HG02571 (cell line): Measurements from ENCODE around the gene DOK7.

Experiments
- ATAC-seq: cut with Tn5 transposase; IDR thresholded peaks from one replicate; pipeline ENCODE4 v1.9.1; 2021; ENCODE audit warnings: mild to moderate bottlenecking, moderate library complexity; ENCODE audit not compliant: unreplicated experiment

DOK7 gene

GRCh38 chr4:3462790-3463415 is at the start of gene DOK7:
TSS of gene DOK7 (plus strand) at chr4:3463306. CDS start at chr4:3463376, 70 bp downstream.
- ATAC-seq, result no peak

- ATAC-seq, result no peak
Measured at GRCh38 chr4:3413675-3414420, 49.3 kb upstream of the DOK7 start.

DNA sequence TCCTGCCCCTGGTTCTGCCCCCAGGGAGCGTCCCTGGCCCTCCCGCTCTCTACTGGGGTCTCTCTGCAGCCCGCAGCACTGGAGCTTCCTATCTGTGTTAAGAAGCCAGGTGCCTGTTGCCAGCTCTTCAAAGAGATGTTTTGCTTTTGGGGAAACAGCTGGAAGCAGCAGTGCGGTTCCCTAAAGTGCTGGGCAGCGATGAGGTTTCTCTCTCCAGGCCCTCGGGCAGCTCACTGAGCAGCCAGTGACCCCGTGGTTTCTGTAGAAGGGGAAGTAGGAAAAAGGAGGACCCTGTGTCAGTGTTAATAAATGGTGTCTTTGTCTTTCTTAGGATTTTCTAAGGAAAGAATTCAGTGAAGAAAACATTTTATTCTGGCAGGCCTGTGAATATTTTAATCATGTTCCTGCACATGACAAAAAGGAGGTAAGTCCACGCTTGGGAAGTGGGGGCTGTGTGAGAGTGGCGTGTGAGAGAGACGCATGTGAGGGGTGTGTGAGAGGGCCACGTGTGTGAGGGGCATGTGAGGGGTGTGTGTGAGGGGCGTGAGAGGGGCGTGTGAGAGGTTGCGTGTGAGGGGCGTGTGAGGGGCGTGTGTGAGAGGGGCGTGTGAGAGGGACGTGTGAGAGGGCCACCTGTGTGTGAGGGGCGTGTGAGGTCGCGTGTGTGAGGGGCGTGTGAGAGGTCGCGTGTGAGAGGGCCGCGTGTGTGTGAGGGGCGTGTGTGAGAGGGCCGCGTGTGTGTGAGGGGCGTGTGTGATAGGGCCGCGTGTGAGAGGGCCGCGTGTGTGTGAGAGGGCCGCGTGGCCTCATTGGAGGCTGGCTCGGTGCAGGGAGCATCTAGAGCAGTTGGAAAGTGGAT is 48.5 kb upstream of the DOK7 start:
- ATAC-seq, result no peak

GRCh38 chr4:3415471-3416141 is 47.5 kb upstream of the DOK7 start:
- no peak for ATAC-seq

DNA sequence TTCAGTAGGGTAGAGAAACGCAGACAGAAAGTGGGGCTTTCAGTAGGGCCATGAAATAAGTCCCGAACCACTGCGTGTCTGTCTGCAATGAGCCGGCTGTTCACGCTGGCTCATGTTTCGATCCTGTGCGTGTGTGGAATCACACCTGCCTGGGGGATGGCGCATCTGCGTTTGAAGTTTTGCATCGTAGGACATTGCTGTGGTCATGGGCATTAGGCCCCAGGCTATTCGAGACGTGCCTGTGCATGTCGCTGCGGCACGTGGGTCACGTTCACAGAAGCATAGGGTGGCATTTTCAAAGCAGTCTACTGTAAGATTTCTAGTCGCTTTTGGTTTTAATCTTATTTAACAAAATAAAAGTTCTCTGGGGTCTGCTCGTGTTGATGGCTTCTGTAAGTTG is 46.8 kb upstream of the DOK7 start:
- ATAC-seq, result no peak

- no peak for ATAC-seq
Measured at GRCh38 chr4:3416821-3417221, 46.3 kb upstream of the DOK7 start.

DNA sequence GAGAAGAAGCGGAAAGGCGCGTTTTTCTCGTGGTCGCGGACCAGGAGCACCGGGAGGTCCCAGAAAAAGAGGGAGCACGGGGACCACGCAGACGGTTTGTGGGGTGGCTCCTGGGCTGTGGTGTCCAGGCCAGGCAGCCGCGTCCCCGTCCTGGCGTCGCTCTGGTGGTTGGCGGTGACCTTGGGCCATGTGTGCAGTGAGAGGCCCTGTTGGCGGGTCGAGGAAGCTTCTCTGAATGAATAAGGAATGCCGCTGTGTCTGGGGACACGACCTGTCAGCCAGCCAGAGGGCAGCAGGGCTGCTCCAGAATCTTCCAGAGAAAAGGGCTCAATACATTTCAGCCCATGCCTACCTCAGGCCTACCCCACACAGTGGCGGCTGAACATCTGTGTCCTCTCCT is 45.7 kb upstream of the DOK7 start:
- ATAC-seq, result no peak

- no peak for ATAC-seq
Measured at GRCh38 chr4:3418029-3418762, 44.9 kb upstream of the DOK7 start.

DNA sequence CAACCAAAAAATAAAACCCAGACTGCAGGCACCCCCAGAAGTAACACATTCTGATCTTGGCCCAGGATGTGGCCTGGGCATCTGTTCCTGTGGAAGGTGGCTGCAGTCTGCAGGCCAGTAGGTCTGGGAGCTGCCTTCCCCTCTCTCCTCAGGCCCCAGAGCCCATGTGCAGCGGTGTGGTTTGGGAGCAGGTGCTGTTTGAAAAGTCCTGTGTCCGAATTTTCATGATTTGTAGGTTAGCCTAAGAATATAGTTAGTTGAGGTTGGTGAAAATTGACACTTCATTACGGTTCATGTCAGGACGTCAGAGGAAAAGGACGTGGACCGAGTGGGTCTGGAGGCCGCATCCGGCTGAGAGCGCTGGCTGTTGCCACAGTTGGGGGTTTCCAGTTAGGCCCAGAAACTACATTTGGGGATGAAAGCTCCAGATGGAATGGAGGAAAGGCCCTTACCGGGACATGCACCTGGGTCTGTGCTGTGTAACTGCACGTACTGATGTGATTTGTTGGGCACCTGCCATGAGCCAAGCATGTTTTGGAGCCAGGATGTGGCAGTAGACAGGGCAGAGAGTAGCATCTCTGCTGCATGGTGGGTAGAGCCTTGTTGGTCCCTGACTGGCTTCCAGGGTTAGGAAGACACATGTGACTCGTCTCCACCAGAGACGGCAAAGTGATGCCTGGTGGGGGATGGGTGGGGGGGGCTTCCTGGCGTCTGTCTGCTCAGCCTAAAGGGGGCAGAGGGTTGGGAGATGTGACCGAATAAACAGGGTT is 43.1 kb upstream of the DOK7 start:
- ATAC-seq, result no peak

DNA sequence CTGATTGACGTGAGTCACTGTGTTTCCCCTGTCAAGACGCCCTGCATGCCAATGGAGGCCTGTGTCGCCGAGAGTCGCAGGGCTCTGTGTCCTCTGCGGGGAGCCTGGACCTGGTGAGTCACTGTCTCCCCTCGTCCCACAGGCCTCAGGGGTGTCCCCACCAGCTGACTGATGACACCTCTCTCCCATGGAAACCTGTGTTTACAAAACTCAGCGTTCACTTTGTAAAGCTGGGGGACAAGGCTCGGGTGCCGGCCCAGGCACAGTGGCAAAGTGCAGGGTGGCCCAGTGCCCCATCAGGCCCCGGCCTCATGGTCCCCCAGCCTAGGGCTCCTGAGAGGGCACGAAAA is 42.5 kb upstream of the DOK7 start:
- ATAC-seq, result no peak

GRCh38 chr4:3420956-3421355 is 42.1 kb upstream of the DOK7 start:
- no peak for ATAC-seq

GRCh38 chr4:3421470-3421869 is 41.6 kb upstream of the DOK7 start:
- no peak for ATAC-seq

DNA sequence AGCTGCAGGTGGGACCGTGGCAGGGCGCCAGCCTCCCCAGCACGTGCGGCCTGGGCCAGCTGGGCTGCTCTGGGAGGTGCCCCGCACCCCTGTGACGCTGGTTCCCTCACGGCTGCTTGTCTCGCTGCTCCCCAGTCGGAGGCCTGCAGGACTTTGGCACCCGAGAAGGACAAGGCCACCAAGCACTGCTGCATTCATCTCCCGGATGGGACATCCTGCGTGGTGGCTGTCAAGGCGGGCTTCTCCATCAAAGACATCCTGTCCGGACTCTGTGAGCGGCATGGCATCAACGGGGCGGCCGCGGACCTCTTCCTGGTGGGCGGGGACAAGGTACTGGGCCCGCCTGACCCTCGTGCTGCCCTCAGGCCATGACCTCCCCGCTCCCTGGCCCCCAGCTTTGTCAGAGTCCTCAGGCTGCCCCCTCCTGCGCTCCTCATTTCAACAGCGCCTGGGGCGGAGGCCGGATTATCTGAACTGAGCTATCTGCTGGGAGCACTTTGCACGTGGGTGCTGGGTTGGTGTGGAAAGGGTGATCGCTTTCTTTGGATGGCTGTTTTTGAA is 40.8 kb upstream of the DOK7 start:
- no peak for ATAC-seq

- no peak for ATAC-seq
Measured at GRCh38 chr4:3422808-3423297, 40.3 kb upstream of the DOK7 start.

GRCh38 chr4:3423406-3423805 is 39.7 kb upstream of the DOK7 start:
- ATAC-seq, result no peak

DNA sequence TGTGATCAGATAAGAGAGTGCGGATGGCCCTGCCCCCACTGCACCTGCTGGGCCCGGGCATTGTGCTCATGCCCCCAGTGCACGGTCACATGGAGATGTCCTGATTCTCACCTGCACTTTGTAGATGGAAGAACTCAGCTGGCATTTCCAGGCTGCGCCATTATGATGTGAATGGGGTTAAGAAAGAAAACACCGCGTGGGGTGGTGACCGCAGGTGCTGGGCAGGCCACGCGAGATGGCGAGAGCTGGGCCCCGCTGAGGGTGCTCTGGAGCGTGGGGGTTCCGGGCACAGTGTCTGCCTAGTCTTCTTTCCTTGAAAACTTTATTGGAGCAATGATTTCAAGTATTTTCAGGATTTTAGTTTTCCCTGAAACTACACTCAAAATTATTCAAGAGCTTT is 39.2 kb upstream of the DOK7 start:
- ATAC-seq, result no peak

- no peak for ATAC-seq
Measured at GRCh38 chr4:3424522-3425095, 38.5 kb upstream of the DOK7 start.

- ATAC-seq, result no peak
Measured at GRCh38 chr4:3426465-3427133, 36.5 kb upstream of the DOK7 start.

- no peak for ATAC-seq
Measured at GRCh38 chr4:3427134-3427476, 36.0 kb upstream of the DOK7 start.
